ENCODE measurements around the gene CA5A. TPM values are rescaled to one million over a fixed set of nuclear protein-coding genes. Genes with fewer than 3 reads are reported as not detected.
A peak's percentile ranks its signal among the peaks of the same experiment; 100 is the strongest.

The CA5A gene
- total and polyA plus RNA-seq, 9 of the 15 experiments (the other 6 are each of a cell fraction or from before 2014, with no cell fraction given), result not detected

- no peak for TF ChIP-seq BMI1 (IDR thresholded peaks at IDR 0.05; ENCODE audit: low read length)
- TF ChIP-seq ARID1B (IDR thresholded peaks at IDR 0.05), result peak; percentile 63
- peak in 1 of 2 experiments; percentile 71; a peak in 2 of 4 replicates for TF ChIP-seq MAZ (CRISPR knock-in tag; conservative IDR thresholded peaks at IDR 0.05 in 1 of 2, IDR thresholded peaks at IDR 0.05 in 1 of 2)
- TF ChIP-seq ZNF76 (CRISPR knock-in tag; IDR thresholded peaks at IDR 0.05; ENCODE audit: borderline replicate concordance), result no peak
- TF ChIP-seq CREM (IDR thresholded peaks at IDR 0.05; ENCODE audit: low read depth), result peak; percentile 93
- TF ChIP-seq CBX8 (IDR thresholded peaks at IDR 0.05; ENCODE audit: borderline replicate concordance, extremely low read depth, low read depth, low read length, poor library complexity, severe bottlenecking), result no peak
- TF ChIP-seq REST (IDR thresholded peaks at IDR 0.05; ENCODE audit: borderline replicate concordance), result peak; percentile 51
- TF ChIP-seq REST (CRISPR knock-in tag; IDR thresholded peaks at IDR 0.05; ENCODE audit: low read depth), result no peak
- TF ChIP-seq CXXC5 (CRISPR knock-in tag; IDR thresholded peaks at IDR 0.05), result peak; percentile 24; the same call in 1 of the 2 replicates
- TF ChIP-seq ZNF584 (CRISPR knock-in tag; IDR thresholded peaks at IDR 0.05; ENCODE audit: low read depth), result peak; percentile 63; the same call in 1 of the 2 replicates
- TF ChIP-seq SMARCE1 (IDR thresholded peaks at IDR 0.05), result peak; percentile 52; the same call in 1 of the 2 replicates
- TF ChIP-seq NCOA1 (IDR thresholded peaks at IDR 0.05; ENCODE audit: low read depth), result peak; percentile 81
- TF ChIP-seq ELF2 (CRISPR knock-in tag; IDR thresholded peaks at IDR 0.05), result no peak
- no peak for TF ChIP-seq PHF20 (IDR thresholded peaks at IDR 0.05; ENCODE audit: partially characterized antibody)
- TF ChIP-seq ZNF197 (CRISPR knock-in tag; IDR thresholded peaks at IDR 0.05; ENCODE audit: low read depth), result peak; percentile 57; the same call in 1 of the 2 replicates
- peak; percentile 28; the same call in 1 of the 2 replicates for TF ChIP-seq ZBTB7A (IDR thresholded peaks at IDR 0.05; ENCODE audit: borderline replicate concordance, control insufficient read depth, low read depth, low read length)
- TF ChIP-seq ZBTB2 (IDR thresholded peaks at IDR 0.05), result no peak
- TF ChIP-seq L3MBTL2 (IDR thresholded peaks at IDR 0.05), result no peak
- peak; percentile 12; the same call in 1 of the 2 replicates for TF ChIP-seq SP1 (CRISPR knock-in tag; IDR thresholded peaks at IDR 0.05)
These were observed 20.3 kb upstream of the CA5A start (continued) for GRCh38 chr16:87956365-87957231.

Measured in K562 (cell line).